IMR-90 (cell line): ENCODE results near the gene SCFD2. TPM values are rescaled to one million over a fixed set of nuclear protein-coding genes. Genes with fewer than 3 reads are reported as not detected.

Experiments
- ATAC-seq: fragments of 200-7000 bp; cut with Tn5 transposase; 2 replicates; pipeline ENCODE4 v1.9.1; 2020; ENCODE audit warnings: low read depth, mild to moderate bottlenecking, moderate library complexity
- BruUV-seq: library from RNA; stranded (reverse); fragments of 400-500 nt; replicated peaks from 2 replicates; lab custom pipeline; 2021; lab: Mats Ljungman, UMichigan
- CTCF ChIA-PET: fragments of 300-600 bp; formaldehyde crosslinking; extraction: SDS; loops from one replicate; lab custom pipeline; 2021; ENCODE audit warnings: antibody characterized with exemption; lab: Yijun Ruan, JAX
- POLR2A ChIA-PET: fragments of 300-600 bp; sonication (Branson Sonifier 250); formaldehyde crosslinking; loops from one replicate; lab custom pipeline; 2022; ENCODE audit warnings: antibody characterized with exemption; ENCODE audit not compliant: unreplicated experiment; lab: Charles Lee
- DNase-seq: peaks from one replicate; pipeline ENCODE4 v3.0.0; 2013
- H2AFZ ChIP-seq: replicated peaks from 2 replicates; pipeline ENCODE3; 2013; ENCODE audit warnings: low read length, mild to moderate bottlenecking; ENCODE audit not compliant: poor library complexity
- H2AK5ac ChIP-seq: 2 replicates; pipeline ENCODE4 v1.6.1; 2013; ENCODE audit warnings: low read depth, low read length, inconsistent platforms
- H2AK9ac ChIP-seq: replicated peaks from 2 replicates; pipeline ENCODE3; 2013; ENCODE audit warnings: mild to moderate bottlenecking, low read depth, low read length, moderate library complexity; ENCODE audit not compliant: poor library complexity
- H2BK120ac ChIP-seq: 2 replicates; pipeline ENCODE4 v1.6.1; 2013; ENCODE audit warnings: low read depth, low read length, inconsistent platforms
- H2BK15ac ChIP-seq: 3 replicates; pipeline ENCODE4 v1.6.1; 2013; ENCODE audit warnings: low read depth, low read length, inconsistent platforms
- H2BK20ac ChIP-seq: 2 replicates; pipeline ENCODE4 v1.6.1; 2013; ENCODE audit warnings: low read depth, mild to moderate bottlenecking, inconsistent platforms, low read length, moderate library complexity
- H2BK5ac ChIP-seq: 2 replicates; pipeline ENCODE4 v1.6.1; 2013; ENCODE audit warnings: mild to moderate bottlenecking, low read depth, low read length, inconsistent platforms; ENCODE audit not compliant: poor library complexity, severe bottlenecking
- H3K14ac ChIP-seq: replicated peaks from 2 replicates; pipeline ENCODE4 v1.6.1; 2013; ENCODE audit warnings: low read depth, low read length, inconsistent platforms
- H3K18ac ChIP-seq: 2 replicates; pipeline ENCODE4 v1.6.1; 2013; ENCODE audit warnings: low read depth, low read length, control low read depth
- H3K23ac ChIP-seq: 2 replicates; pipeline ENCODE4 v1.6.1; 2013; ENCODE audit warnings: low read depth, low read length, inconsistent platforms
- H3K27ac ChIP-seq: 2 replicates; pipeline ENCODE4 v1.5.1; 2013; ENCODE audit warnings: mild to moderate bottlenecking, control low read depth, low read length; ENCODE audit not compliant: insufficient read depth
- H3K27me3 ChIP-seq: 2 replicates; pipeline ENCODE4 v1.6.1; 2013; ENCODE audit warnings: low read length; ENCODE audit not compliant: control insufficient read depth, insufficient read depth
- H3K36me3 ChIP-seq: 2 replicates; pipeline ENCODE4 v1.6.1; 2013; ENCODE audit warnings: low read length, mixed read lengths; ENCODE audit not compliant: control insufficient read depth, insufficient read depth
- H3K4ac ChIP-seq: 2 replicates; pipeline ENCODE4 v1.6.1; 2013; ENCODE audit warnings: low read depth, low read length, inconsistent platforms
- H3K4me1 ChIP-seq: 2 replicates; pipeline ENCODE4 v1.6.1; 2013; ENCODE audit warnings: low read length, mixed read lengths; ENCODE audit not compliant: control insufficient read depth, insufficient read depth
- H3K4me2 ChIP-seq: 2 replicates; pipeline ENCODE4 v1.6.1; 2013; ENCODE audit warnings: low read depth, mild to moderate bottlenecking, control low read depth, low read length, moderate library complexity
- H3K4me3 ChIP-seq: 2 replicates; pipeline ENCODE4 v1.5.1; 2013; ENCODE audit warnings: low read depth, mild to moderate bottlenecking, control low read depth, low read length, moderate library complexity; ENCODE audit not compliant: insufficient read depth
- H3K56ac ChIP-seq: 2 replicates; pipeline ENCODE4 v1.6.1; 2013; ENCODE audit warnings: low read length, inconsistent platforms; ENCODE audit not compliant: insufficient read depth; ENCODE audit errors: extremely low read depth
- H3K79me1 ChIP-seq, 2 experiments: 2 replicates each; pipeline ENCODE4 v1.6.1; 2013; ENCODE audit warnings: low read length in 2 of 2, inconsistent platforms in 1 of 2, low read depth in 1 of 2
- H3K9ac ChIP-seq: 2 replicates; pipeline ENCODE4 v1.6.1; 2013; ENCODE audit warnings: low read depth, low read length, control low read depth
- H3K9me1 ChIP-seq: 2 replicates; pipeline ENCODE4 v1.6.1; 2013; ENCODE audit warnings: low read length, inconsistent platforms; ENCODE audit not compliant: insufficient read depth
- H3K9me3 ChIP-seq: 2 replicates; pipeline ENCODE4 v1.6.1; 2013; ENCODE audit warnings: low read length; ENCODE audit not compliant: control insufficient read depth, insufficient read depth
- H4K20me1 ChIP-seq: 2 replicates; pipeline ENCODE4 v1.6.1; 2013; ENCODE audit warnings: low read length, inconsistent platforms; ENCODE audit not compliant: insufficient read depth
- H4K5ac ChIP-seq: 2 replicates; pipeline ENCODE4 v1.6.1; 2013; ENCODE audit warnings: mild to moderate bottlenecking, low read depth, low read length, control low read depth
- H4K8ac ChIP-seq, 2 experiments: 2 replicates each; pipeline ENCODE4 v1.6.1; 2013; ENCODE audit warnings: low read depth in 2 of 2, low read length in 2 of 2, control low read depth in 1 of 2, inconsistent platforms in 1 of 2
- H4K91ac ChIP-seq: 2 replicates; pipeline ENCODE4 v1.6.1; 2013; ENCODE audit warnings: low read depth, low read length, inconsistent platforms; ENCODE audit not compliant: insufficient read depth
- BHLHE40 ChIP-seq: fragments of 150-350 bp; IDR thresholded peaks from 2 replicates; pipeline ENCODE4 v1.6.1; 2016; ENCODE audit warnings: mild to moderate bottlenecking, low read depth, low read length
- CEBPB ChIP-seq: IDR thresholded peaks from 2 replicates; pipeline ENCODE4 v1.6.1; 2012; ENCODE audit warnings: low read depth, low read length, improper control_type of control experiment
- CHD1 ChIP-seq: IDR thresholded peaks from 2 replicates; pipeline ENCODE4 v1.6.1; 2012; ENCODE audit warnings: low read depth, low read length, improper control_type of control experiment
- CTCF ChIP-seq: conservative IDR thresholded peaks from 2 replicates; pipeline ENCODE4 v1.5.1; 2012; ENCODE audit warnings: mild to moderate bottlenecking, low read depth, low read length, improper control_type of control experiment
- ELK1 ChIP-seq: fragments of 150-350 bp; IDR thresholded peaks from 2 replicates; pipeline ENCODE4 v1.6.1; 2016; ENCODE audit warnings: low read depth, mild to moderate bottlenecking, low read length, moderate library complexity, borderline replicate concordance
- FOS ChIP-seq: fragments of 150-350 bp; IDR thresholded peaks from 2 replicates; pipeline ENCODE4 v1.6.1; 2016; ENCODE audit warnings: low read depth, low read length
- MAFK ChIP-seq: IDR thresholded peaks from 2 replicates; pipeline ENCODE4 v1.6.1; 2012; ENCODE audit warnings: low read depth, low read length, improper control_type of control experiment
- MAZ ChIP-seq: IDR thresholded peaks from 2 replicates; pipeline ENCODE4 v1.6.1; 2012; ENCODE audit warnings: low read depth, mild to moderate bottlenecking, low read length, improper control_type of control experiment, moderate library complexity, borderline replicate concordance
- NFE2L2 ChIP-seq: fragments of 150-350 bp; IDR thresholded peaks from 2 replicates; pipeline ENCODE4 v1.6.1; 2016; ENCODE audit warnings: low read depth, mild to moderate bottlenecking, low read length
- POLR2A ChIP-seq: IDR thresholded peaks from 2 replicates; pipeline ENCODE4 v1.6.1; 2012; ENCODE audit warnings: mild to moderate bottlenecking, low read depth, low read length
- RAD21 ChIP-seq: IDR thresholded peaks from 2 replicates; pipeline ENCODE4 v1.6.1; 2012; ENCODE audit warnings: low read length, improper control_type of control experiment
- RCOR1 ChIP-seq: IDR thresholded peaks from 2 replicates; pipeline ENCODE4 v1.6.1; 2012; ENCODE audit warnings: mild to moderate bottlenecking, low read length, improper control_type of control experiment; ENCODE audit not compliant: insufficient replicate concordance
- RFX5 ChIP-seq: IDR thresholded peaks from 2 replicates; pipeline ENCODE4 v1.8.0; 2012; ENCODE audit warnings: low read depth, mild to moderate bottlenecking, low read length, moderate library complexity
- SMC3 ChIP-seq: fragments of 150-350 bp; IDR thresholded peaks from 2 replicates; pipeline ENCODE4 v1.6.1; 2016; ENCODE audit warnings: low read depth, mild to moderate bottlenecking, antibody characterized with exemption, low read length, moderate library complexity
- USF2 ChIP-seq: fragments of 150-350 bp; IDR thresholded peaks from 2 replicates; pipeline ENCODE4 v1.6.1; 2017; ENCODE audit warnings: mild to moderate bottlenecking, antibody characterized with exemption, low read length, low read depth
- WGBS, 2 experiments: methylation state at CpG; one replicate each; pipeline versions ENCODE4 v1.1.5 to v1.1.7; 2013; ENCODE audit warnings: missing lambda C conversion rate in 2 of 2; ENCODE audit not compliant: insufficient read length in 1 of 2; ENCODE audit errors: extremely low coverage in 2 of 2; 5-methylcytosine and 5-hydroxymethylcytosine counted together
- dilution Hi-C: fragments of 300-500 bp; cut with HindIII; formaldehyde crosslinking; loops from one replicate; pipeline ENCODE4 v1.14.3; 2018; ENCODE audit warnings: low sequenced_read_pairs; ENCODE audit not compliant: unreplicated experiment
- in situ Hi-C: fragments of 300-500 bp; cut with MboI; formaldehyde crosslinking; loops from 3 replicates; pipeline ENCODE4 v1.14.3; 2019; ENCODE audit warnings: low sequenced_read_pairs, inconsistent platforms, mixed read lengths
- intact Hi-C: fragments of 100-400 bp; cut with micrococcal nuclease; formaldehyde crosslinking; loops from 2 replicates; pipeline ENCODE4 v1.10.0; 2022
- polyA plus RNA-seq, 3 experiments: library from polyadenylated mRNA; depleted of rRNA; stranded (reverse); fragments of >200 nt; gene quantifications; 2 replicates each; pipeline ENCODE4 v1.2.3, GENCODE V29; 2012; ENCODE audit warnings: low replicate concordance in 1 of 3
- total RNA-seq: library from RNA; depleted of rRNA; stranded (reverse); fragments of >200 nt; gene quantifications from 2 replicates; pipeline ENCODE4 v1.2.3, GENCODE V29; 2012

SCFD2 gene
- total and polyA plus RNA-seq, 2 of the 4 experiments (the other 2 are of a cell fraction): 18.9 to 62.4 TPM

- TF ChIP-seq CEBPB: no peak
- no peak for TF ChIP-seq MAFK
- no peak for TF ChIP-seq SMC3
- no peak for TF ChIP-seq BHLHE40
- TF ChIP-seq CHD1: no peak
- no peak for TF ChIP-seq RAD21
- TF ChIP-seq CTCF: no peak
- no peak for TF ChIP-seq RCOR1
- TF ChIP-seq RFX5: no peak
- TF ChIP-seq ELK1: no peak
- TF ChIP-seq NFE2L2: no peak
- no peak for TF ChIP-seq POLR2A
- no peak for TF ChIP-seq USF2
- TF ChIP-seq MAZ: no peak
- no peak for TF ChIP-seq FOS
- dilution Hi-C loops: no loop called here
- no peak overlapping the region for H2BK20ac ChIP-seq
- H4K91ac ChIP-seq: no peak overlapping the region
- H3K4ac ChIP-seq: no peak overlapping the region
- no peak overlapping the region for H2AFZ ChIP-seq
- no peak overlapping the region for H3K9ac ChIP-seq
- ChIA-PET POLR2A (no interaction called here), CTCF (interaction anchor here (0.6 kb wide), 1 partner anchor 68 kb away, joined by 3 read pairs; no protein-coding TSS in a partner anchor)
- H3K18ac ChIP-seq: no peak overlapping the region
- no peak overlapping the region for H3K23ac ChIP-seq
- no peaks in the 10 kb centered on the region for H3K27me3 ChIP-seq
- no peak overlapping the region for H3K4me3 ChIP-seq
- H2BK5ac ChIP-seq: no peak overlapping the region
- no peak overlapping the region for H4K8ac ChIP-seq
- H3K27ac ChIP-seq: no peak overlapping the region
- H3K4me1 ChIP-seq: peaks cover 13% of the 10 kb centered on the region; the same call in 1 of the 2 replicates
- H3K36me3 ChIP-seq: no peaks in the 10 kb centered on the region
- H2AK9ac ChIP-seq: no peak overlapping the region
- ATAC-seq (no peak), DNase-seq (no peak)
- H4K20me1 ChIP-seq: no peaks in the 10 kb centered on the region
- in situ Hi-C loops: no loop called here
- no peak overlapping the region for H3K4me2 ChIP-seq
- intact Hi-C loops: no loop called here
- H2BK15ac ChIP-seq: no peak overlapping the region
- H3K79me1 ChIP-seq: peaks cover 0 to 3% of the 10 kb centered on the region in 2 experiments; a peak in 3 of 4 replicates
- WGBS, 2 experiments: 87% methylated on average over 3 of the region's 5 CpGs; no CpG with 5 or more reads in 1 of the 2 experiments
- no peak overlapping the region for H3K14ac ChIP-seq
- no peak overlapping the region for H4K5ac ChIP-seq
- no peak overlapping the region for H2BK120ac ChIP-seq
- no peak overlapping the region for H3K56ac ChIP-seq
- H2AK5ac ChIP-seq: no peak overlapping the region
- no TSS peak for BruUV-seq
- H3K9me1 ChIP-seq: peaks cover 3% of the 10 kb centered on the region; the same call in 1 of the 2 replicates
- no peaks in the 10 kb centered on the region for H3K9me3 ChIP-seq
These were observed 239.8 kb downstream of the SCFD2 start for GRCh38 chr4:53126099-53126498.
